Thoracic aorta (tissue), 2 donors: Measurements from ENCODE around the gene IPPK. TPM values are rescaled to one million over a fixed set of nuclear protein-coding genes. Genes with fewer than 3 reads are reported as not detected.
"Not testable (repeated sequence)": the region's sequence is repeated elsewhere in the genome, so short reads cannot be mapped to it uniquely, and the experiment has no call there.

ENCODE experiments used
- ATAC-seq: fragments of 150-250 bp; one replicate; pipeline ENCODE4 v1.8.0; 2017; ENCODE audit warnings: low read depth; ENCODE audit not compliant: insufficient number of reproducible peaks, low FRiP score
- DNase-seq: peaks from one replicate; pipeline ENCODE4 v3.0.0-alpha.2; 2020; ENCODE audit warnings: low spot score
- H3K27ac ChIP-seq, 2 donors: fragments of 200-600 bp; sonication (generic); 1 replicate in 1 of 2; 2 replicates in 1 of 2; pipeline ENCODE4 v1.5.1; 2016; ENCODE audit warnings: mild to moderate bottlenecking in 2 of 2, moderate library complexity in 2 of 2
- H3K27me3 ChIP-seq: fragments of 200-600 bp; sonication (generic); replicated peaks from 2 replicates; pipeline ENCODE4 v1.6.0; 2016; ENCODE audit warnings: mild to moderate bottlenecking; ENCODE audit not compliant: insufficient read depth
- H3K36me3 ChIP-seq: fragments of 200-600 bp; sonication (generic); one replicate; pipeline ENCODE4 v1.5.1; 2016
- H3K4me1 ChIP-seq, 2 donors: fragments of 200-600 bp; sonication (generic); 1 replicate in 1 of 2; 2 replicates in 1 of 2; pipeline versions ENCODE4 v1.5.1 to v1.6.0; 2016; ENCODE audit warnings: low read depth in 2 of 2, mild to moderate bottlenecking in 1 of 2; ENCODE audit not compliant: control insufficient read depth in 1 of 2
- H3K4me3 ChIP-seq: fragments of 200-600 bp; sonication (generic); 2 replicates; pipeline ENCODE4 v1.5.1; 2016; ENCODE audit warnings: mild to moderate bottlenecking
- H3K9me3 ChIP-seq: fragments of 200-600 bp; sonication (generic); 2 replicates; pipeline ENCODE4 v1.5.1; 2016
- total RNA-seq, 2 donors: library from RNA; depleted of rRNA; stranded (reverse); fragments of >200 nt; gene quantifications; one replicate each; pipeline versions ENCODE4 v1.1.0 to v1.2.3, GENCODE V29; 2016
- TF ChIP-seq, protein P1 (sequence below): fragments of 200-600 bp; sonication (generic); IDR thresholded peaks from one replicate; pipeline ENCODE4 v1.5.1; 2019; ENCODE audit warnings: antibody characterized with exemption

IPPK gene
- total RNA-seq, 2 donors from 2014 or later = 6.9 to 11.7 TPM

DNA sequence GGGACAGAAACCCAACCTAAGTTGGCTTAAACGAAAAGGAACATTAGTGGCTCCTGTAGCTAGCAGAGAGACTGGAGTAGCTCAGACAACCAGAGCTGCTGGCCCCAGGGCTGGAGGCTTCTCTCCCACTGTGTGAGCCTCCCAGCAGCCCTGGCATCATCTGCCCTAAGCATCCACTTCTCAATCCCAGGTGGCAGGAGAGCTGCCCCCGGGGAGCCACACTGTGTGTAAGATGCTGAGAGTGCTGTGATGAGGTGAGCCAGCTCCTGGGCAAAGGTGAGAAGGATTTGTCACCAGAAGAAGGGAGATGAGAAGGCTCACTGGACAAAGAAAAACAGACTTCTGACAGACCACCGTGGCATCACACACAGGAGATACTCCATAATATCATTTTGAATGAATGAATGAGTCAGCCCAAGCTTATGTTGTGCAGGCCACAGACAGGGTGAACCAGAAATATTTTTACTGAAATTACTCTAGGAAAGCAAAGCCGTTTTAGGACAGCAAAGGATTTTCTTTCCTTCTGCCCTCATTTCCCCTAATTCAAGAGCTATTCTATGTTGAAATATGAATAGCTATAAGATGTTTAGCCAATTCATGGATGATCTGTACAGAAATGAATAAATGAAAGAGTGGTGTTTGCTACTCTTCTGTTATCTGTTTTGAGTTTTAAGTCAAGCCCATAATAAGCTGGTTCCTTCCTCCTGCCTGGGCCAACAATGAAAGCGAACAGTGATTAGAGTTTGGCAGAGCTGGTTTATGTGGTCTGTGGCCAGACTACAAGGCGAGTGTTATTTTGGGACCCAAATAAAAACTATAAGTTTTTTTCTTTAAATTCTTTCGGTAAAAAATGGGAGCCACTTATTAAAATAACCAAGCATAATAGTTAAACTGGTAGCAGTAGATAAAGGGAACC, 76.7 kb downstream of the IPPK start:
- Histone ChIP-seq H3K27ac (peak overlapping the region; percentile 70 to 71), H3K4me3 (peak overlapping the region; percentile 5), H3K9me3 (no peaks in the 10 kb centered on the region), H3K27me3 (no peaks in the 10 kb centered on the region), H3K4me1 (peaks cover 26 to 66% of the 10 kb centered on the region in 2 donors), H3K36me3 (no peaks in the 10 kb centered on the region)
- TF ChIP-seq, protein P1, sequence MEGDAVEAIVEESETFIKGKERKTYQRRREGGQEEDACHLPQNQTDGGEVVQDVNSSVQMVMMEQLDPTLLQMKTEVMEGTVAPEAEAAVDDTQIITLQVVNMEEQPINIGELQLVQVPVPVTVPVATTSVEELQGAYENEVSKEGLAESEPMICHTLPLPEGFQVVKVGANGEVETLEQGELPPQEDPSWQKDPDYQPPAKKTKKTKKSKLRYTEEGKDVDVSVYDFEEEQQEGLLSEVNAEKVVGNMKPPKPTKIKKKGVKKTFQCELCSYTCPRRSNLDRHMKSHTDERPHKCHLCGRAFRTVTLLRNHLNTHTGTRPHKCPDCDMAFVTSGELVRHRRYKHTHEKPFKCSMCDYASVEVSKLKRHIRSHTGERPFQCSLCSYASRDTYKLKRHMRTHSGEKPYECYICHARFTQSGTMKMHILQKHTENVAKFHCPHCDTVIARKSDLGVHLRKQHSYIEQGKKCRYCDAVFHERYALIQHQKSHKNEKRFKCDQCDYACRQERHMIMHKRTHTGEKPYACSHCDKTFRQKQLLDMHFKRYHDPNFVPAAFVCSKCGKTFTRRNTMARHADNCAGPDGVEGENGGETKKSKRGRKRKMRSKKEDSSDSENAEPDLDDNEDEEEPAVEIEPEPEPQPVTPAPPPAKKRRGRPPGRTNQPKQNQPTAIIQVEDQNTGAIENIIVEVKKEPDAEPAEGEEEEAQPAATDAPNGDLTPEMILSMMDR = no peak
- DNase-seq = no peak
- ATAC-seq = no peak

DNA sequence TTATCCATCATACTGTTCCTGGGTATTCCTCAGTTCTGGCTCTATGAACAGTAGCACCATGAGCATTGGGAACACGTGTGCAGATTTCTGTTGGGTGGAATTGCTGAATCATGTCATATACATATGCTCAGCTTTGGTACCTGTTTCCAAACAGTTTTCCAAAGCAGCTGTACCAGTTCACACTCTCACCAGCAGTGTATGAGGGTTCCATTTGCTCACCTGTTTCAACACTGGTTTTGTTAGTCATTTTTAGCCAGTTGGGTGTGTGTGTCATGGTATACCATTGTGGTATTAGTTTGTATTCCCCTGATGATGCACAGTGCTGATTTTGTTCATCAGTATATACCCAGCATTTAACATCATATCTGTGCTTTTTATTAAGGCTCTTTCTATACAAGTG, 77.4 kb downstream of the IPPK start:
- Histone ChIP-seq H3K36me3 (no peaks in the 10 kb centered on the region), H3K4me3 (no peak overlapping the region), H3K27me3 (no peaks in the 10 kb centered on the region), H3K4me1 (peaks cover 20 to 60% of the 10 kb centered on the region in 2 donors), H3K27ac (peak overlapping the region; percentile 70 to 71), H3K9me3 (no peaks in the 10 kb centered on the region)
- DNase-seq = no peak
- ATAC-seq = no peak
- TF ChIP-seq, protein P1 = no peak

DNA sequence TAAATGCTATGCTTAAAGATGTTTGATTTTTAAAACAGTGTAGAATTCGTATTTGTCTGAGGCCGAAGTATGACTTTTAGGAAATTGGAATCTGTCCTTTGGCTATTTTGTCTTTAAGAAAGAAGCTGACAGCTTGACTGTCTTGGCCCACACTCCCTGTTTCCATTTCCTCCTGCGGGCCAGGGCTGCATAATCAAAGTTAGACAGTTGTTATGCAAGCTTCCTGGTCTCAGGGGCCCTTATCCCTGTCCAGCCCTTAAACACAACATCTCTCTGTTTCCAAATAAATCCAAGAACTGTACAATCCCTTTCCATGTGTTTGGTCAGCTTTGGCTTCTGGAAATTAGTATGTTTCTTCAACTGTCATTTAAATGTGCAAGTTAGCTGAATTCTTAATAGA, 79.6 kb downstream of the IPPK start:
- peaks cover 20 to 45% of the 10 kb centered on the region in 2 donors for H3K4me1 ChIP-seq
- no peaks in the 10 kb centered on the region for H3K36me3 ChIP-seq
- H3K27ac ChIP-seq = peak overlapping the region in 1 of 2 donors; percentile 40
- H3K9me3 ChIP-seq = no peaks in the 10 kb centered on the region
- no peak overlapping the region for H3K4me3 ChIP-seq
- ATAC-seq = no peak
- TF ChIP-seq, protein P1 = no peak
- DNase-seq = no peak
- H3K27me3 ChIP-seq = no peaks in the 10 kb centered on the region

DNA sequence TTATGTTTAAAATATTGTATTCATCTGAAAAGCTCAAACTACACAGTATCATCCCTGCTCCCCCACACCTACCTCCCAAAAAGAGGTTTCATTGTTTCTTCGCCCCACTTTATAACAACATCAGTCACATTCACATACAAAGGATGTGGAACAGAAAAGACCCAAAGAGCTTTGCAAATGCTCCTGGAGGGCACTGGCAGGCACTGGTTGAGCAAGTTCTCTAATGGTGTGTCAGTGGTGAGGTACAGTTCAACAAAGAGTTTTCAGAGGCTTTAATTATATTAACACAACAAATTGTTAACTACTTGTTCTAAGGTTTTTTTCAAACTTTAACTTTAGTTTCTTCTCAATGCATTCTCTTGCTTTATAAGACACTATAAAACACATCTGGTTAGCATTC, 80.0 kb downstream of the IPPK start:
- H3K27ac ChIP-seq = peak overlapping the region in 1 of 2 donors; percentile 40

DNA sequence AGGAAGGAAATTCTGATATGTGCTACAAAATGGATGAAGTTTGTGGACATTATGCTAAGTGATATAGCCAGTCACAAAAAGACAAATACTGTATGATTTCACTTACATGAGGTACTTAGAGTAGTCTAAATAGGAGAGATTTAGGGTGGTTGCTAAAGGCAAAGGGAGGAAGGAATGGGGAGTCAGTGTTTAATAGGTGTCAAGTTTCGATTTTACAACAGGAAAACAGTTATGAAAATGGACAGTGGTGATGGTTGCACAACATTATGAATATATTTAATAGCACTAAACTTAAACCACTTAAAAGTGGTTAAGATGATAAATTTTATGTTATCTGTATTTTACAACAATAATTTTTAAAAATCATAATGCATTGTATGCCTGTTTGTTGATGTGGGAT, 93.8 kb downstream of the IPPK start:
- no peak for ATAC-seq
- no peak for DNase-seq
- TF ChIP-seq, protein P1 = no peak

More for the DNA sequence above, 80.0 kb downstream of the IPPK start:
- Histone ChIP-seq H3K9me3 (no peaks in the 10 kb centered on the region), H3K27me3 (no peaks in the 10 kb centered on the region), H3K4me3 (no peak overlapping the region), H3K36me3 (no peaks in the 10 kb centered on the region), H3K4me1 (peaks cover 20 to 45% of the 10 kb centered on the region in 2 donors)
- DNase-seq = no peak
- ATAC-seq = no peak
- TF ChIP-seq, protein P1 = no peak

DNA sequence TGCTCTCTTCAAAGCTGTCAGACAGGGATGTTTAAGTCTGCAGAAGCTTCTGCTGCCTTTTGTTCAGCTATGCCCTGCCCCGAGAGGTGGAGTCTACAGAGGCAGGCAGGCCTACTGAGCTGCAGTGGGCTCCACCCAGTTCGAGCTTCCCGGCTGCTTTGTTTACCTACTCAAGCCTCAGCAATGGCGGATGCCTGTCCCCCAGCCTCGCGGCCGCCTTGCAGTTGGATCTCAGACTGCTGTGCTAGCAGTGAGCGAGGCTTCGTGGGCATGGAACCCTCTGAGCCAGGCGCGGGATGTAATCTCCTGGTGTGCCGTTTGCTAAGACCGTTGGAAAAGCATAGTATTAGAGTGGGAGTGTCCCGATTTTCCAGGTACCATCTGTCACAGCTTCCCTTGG, 96.3 kb downstream of the IPPK start:
- not testable (repeated sequence) for H3K4me3 ChIP-seq, H3K36me3 ChIP-seq, H3K4me1 ChIP-seq, H3K9me3 ChIP-seq, H3K27me3 ChIP-seq, H3K27ac ChIP-seq, DNase-seq, ATAC-seq

More for the DNA sequence above, 93.8 kb downstream of the IPPK start:
- Histone ChIP-seq H3K36me3 (no peaks in the 10 kb centered on the region), H3K27me3 (no peaks in the 10 kb centered on the region), H3K4me1 (peaks cover 0 to 4% of the 10 kb centered on the region in 2 donors), H3K27ac (no peak overlapping the region), H3K4me3 (no peak overlapping the region), H3K9me3 (peaks cover 2% of the 10 kb centered on the region)

DNA sequence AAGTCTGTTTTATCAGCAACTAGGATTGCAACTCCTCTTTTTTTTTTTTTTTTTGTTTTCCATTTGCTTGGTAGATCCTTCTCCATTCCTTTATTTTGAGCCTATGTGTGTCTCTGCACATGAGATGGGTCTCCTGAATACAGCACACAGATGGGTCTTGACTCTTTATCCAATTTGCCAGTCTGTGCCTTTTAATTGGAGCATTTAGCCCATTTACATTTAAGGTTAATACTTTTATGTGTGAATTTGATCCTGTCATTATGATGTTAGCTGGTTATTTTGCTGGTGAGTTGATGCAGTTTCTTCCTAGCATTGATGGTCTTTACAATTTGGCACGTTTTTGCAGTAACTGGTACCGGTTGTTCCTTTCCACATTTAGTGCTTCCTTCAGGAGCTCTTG, 98.1 kb downstream of the IPPK start:
- ATAC-seq, DNase-seq, H3K27ac ChIP-seq, H3K27me3 ChIP-seq, H3K4me3 ChIP-seq, H3K36me3 ChIP-seq, H3K4me1 ChIP-seq, H3K9me3 ChIP-seq: not testable (repeated sequence)
